Gastrocnemius medialis (tissue), 4 donors: ENCODE results near the gene ABR. TPM values are rescaled to one million over a fixed set of nuclear protein-coding genes. Genes with fewer than 3 reads are reported as not detected.

Source experiments
- ATAC-seq, 2 donors: fragments of 150-250 bp; one replicate each; pipeline ENCODE4 v1.9.1; 2016
- DNase-seq, 2 donors: peaks; one replicate each; pipeline ENCODE4 v3.0.0-alpha.2; 2019
- H3K27ac ChIP-seq, 4 donors: fragments of 200-600 bp; sonication (generic); 1 replicate in 1 of 4; 2 replicates in 3 of 4; pipeline ENCODE4 v1.5.1; 2016 to 2018; ENCODE audit warnings: mild to moderate bottlenecking in 2 of 4, moderate library complexity in 1 of 4
- H3K27me3 ChIP-seq, 3 donors: fragments of 200-600 bp; sonication (generic) in 2 of 3; 1 replicate in 1 of 3; 2 replicates in 2 of 3; pipeline versions ENCODE4 v1.5.1 to v1.6.0; 2016 to 2019; ENCODE audit warnings: mild to moderate bottlenecking in 1 of 3, moderate library complexity in 1 of 3
- H3K36me3 ChIP-seq, 2 donors: fragments of 200-600 bp; sonication (generic) in 1 of 2; one replicate each; pipeline ENCODE4 v1.5.1; 2017 to 2018
- H3K4me1 ChIP-seq, 2 donors: fragments of 200-600 bp; sonication (generic) in 1 of 2; one replicate each; pipeline ENCODE4 v1.5.1; 2016 to 2017; ENCODE audit warnings: mild to moderate bottlenecking in 2 of 2
- H3K4me3 ChIP-seq, 4 donors: fragments of 200-600 bp; sonication (generic) in 3 of 4; 1 replicate in 1 of 4; 2 replicates in 3 of 4; pipeline ENCODE4 v1.5.1; 2016 to 2019; ENCODE audit warnings: mild to moderate bottlenecking in 2 of 4
- H3K9me3 ChIP-seq, 3 donors: fragments of 200-600 bp; sonication (generic) in 2 of 3; 1 replicate in 1 of 3; 2 replicates in 2 of 3; pipeline ENCODE4 v1.5.1; 2016 to 2019
- CTCF ChIP-seq, 5 experiments: fragments of 450-650 bp in 3 of 5; fragments of 200-600 bp in 2 of 5; sonication (generic) in 2 of 5; IDR thresholded peaks in 4 of 5; conservative IDR thresholded peaks in 1 of 5; 1 replicate in 4 of 5; 2 replicates in 1 of 5; pipeline ENCODE4 v1.5.1; 2016 to 2019; ENCODE audit warnings: antibody characterized with exemption in 5 of 5, mild to moderate bottlenecking in 3 of 5, moderate library complexity in 3 of 5
- POLR2A ChIP-seq, 2 donors: fragments of 450-650 bp; IDR thresholded peaks; one replicate each; pipeline ENCODE4 v1.6.1; 2017; ENCODE audit warnings: antibody characterized with exemption in 2 of 2, mild to moderate bottlenecking in 2 of 2, moderate library complexity in 2 of 2
- in situ Hi-C, 4 donors: fragments of 200-750 bp; cut with MboI; loops; one replicate each; pipeline versions ENCODE4 v1.15.0 to v1.8.0; 2017; ENCODE audit warnings: low sequenced_read_pairs in 4 of 4
- intact Hi-C: fragments of 100-400 bp; cut with DNase I; formaldehyde crosslinking; loops from one replicate; pipeline ENCODE4 v1.15.1; 2023; ENCODE audit warnings: low total_unique reads
- total RNA-seq, 4 donors: library from RNA; depleted of rRNA; stranded (reverse); fragments of >200 nt; gene quantifications; one replicate each; pipeline versions ENCODE4 v1.1.0 to v1.2.3, GENCODE V29; 2016

The ABR gene
- total RNA-seq, 4 donors from 2014 or later, result 9.7 to 15.4 (median 12.8) TPM

DNA sequence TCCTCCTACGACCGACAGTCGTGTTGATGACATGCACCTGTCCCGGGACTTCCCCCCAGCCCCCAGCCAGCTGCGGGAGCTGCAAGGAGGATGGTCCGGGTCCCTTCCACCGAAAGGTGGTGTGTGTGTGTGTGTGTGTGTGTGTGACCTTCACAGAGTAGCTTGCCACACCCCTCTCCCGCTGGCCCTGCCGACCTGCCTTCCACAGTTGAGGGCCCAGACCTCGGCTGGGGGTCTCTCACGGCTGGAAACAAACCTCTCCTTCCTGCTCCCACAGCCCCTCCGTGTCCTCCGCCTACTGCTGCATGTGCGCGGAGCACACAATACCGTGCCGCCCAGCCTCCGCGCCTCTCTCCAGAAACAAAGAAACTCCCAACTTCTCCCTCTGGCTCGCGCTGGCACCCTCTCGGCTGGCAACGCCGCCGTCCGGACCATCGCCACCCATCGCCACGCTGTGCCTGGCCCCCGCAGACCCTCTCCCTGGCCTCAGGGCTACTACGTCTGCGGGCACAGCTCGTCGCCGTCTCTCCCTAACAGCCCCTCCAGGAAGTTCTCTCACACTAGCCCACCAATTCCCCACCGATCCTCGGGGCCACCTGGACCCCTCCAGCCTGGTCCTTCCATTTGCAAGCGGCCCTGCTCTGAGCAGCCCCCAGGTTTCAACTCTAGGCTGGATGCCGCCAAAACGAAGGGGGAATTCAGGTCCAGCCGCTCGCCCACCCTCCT lies 101.6 kb downstream of the ABR start:
- Histone ChIP-seq H3K4me1 (peaks cover 0 to 5% of the 10 kb centered on the region in 2 donors), H3K9me3 (no peaks in the 10 kb centered on the region), H3K4me3 (no peak overlapping the region), H3K36me3 (peaks cover 0 to 8% of the 10 kb centered on the region in 2 donors), H3K27me3 (no peaks in the 10 kb centered on the region), H3K27ac (no peak overlapping the region)
- no peak for DNase-seq
- no peak for ATAC-seq
- intact Hi-C loops (no loop called here), in situ Hi-C loops (no loop called here)
- TF ChIP-seq CTCF (IDR thresholded peaks at IDR 0.05 in 4 of 5, conservative IDR thresholded peaks at IDR 0.05 in 1 of 5), result no peak
- no peak for TF ChIP-seq POLR2A (IDR thresholded peaks at IDR 0.05)

DNA sequence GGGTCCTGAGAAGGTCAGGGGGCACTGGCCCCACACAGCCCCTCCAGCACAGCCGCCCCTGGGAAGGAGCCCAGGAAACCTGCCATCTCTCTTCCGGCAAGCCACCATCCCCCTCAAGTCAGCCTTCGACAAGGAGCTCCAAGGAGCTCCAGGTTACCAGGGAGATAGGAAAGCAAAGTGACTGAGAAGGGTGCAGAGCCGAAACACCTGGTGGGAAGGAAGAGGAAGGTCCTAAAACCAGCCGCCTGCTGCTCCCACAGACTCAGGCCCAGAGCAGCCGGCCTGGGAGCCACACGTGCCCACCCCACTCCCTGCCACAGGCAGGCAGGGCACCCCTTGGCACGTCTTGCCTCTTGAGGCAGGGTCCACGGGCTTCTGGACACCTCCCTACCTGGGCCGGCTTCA lies 102.2 kb downstream of the ABR start:
- Histone ChIP-seq H3K9me3 (no peaks in the 10 kb centered on the region), H3K4me3 (no peak overlapping the region), H3K36me3 (peaks cover 0 to 8% of the 10 kb centered on the region in 2 donors), H3K27me3 (no peaks in the 10 kb centered on the region), H3K4me1 (peaks cover 0 to 5% of the 10 kb centered on the region in 2 donors), H3K27ac (no peak overlapping the region)
- in situ Hi-C loops (no loop called here), intact Hi-C loops (no loop called here)
- TF ChIP-seq CTCF (IDR thresholded peaks at IDR 0.05 in 4 of 5, conservative IDR thresholded peaks at IDR 0.05 in 1 of 5), result no peak
- no peak for ATAC-seq
- DNase-seq, result no peak

GRCh38 chr17:1076982-1077302 lies 102.8 kb downstream of the ABR start:
- intact Hi-C loops, result no loop called here
- in situ Hi-C loops, result no loop called here
- no peak for TF ChIP-seq CTCF (IDR thresholded peaks at IDR 0.05 in 4 of 5, conservative IDR thresholded peaks at IDR 0.05 in 1 of 5)
- no peak for TF ChIP-seq POLR2A (IDR thresholded peaks at IDR 0.05)

DNA sequence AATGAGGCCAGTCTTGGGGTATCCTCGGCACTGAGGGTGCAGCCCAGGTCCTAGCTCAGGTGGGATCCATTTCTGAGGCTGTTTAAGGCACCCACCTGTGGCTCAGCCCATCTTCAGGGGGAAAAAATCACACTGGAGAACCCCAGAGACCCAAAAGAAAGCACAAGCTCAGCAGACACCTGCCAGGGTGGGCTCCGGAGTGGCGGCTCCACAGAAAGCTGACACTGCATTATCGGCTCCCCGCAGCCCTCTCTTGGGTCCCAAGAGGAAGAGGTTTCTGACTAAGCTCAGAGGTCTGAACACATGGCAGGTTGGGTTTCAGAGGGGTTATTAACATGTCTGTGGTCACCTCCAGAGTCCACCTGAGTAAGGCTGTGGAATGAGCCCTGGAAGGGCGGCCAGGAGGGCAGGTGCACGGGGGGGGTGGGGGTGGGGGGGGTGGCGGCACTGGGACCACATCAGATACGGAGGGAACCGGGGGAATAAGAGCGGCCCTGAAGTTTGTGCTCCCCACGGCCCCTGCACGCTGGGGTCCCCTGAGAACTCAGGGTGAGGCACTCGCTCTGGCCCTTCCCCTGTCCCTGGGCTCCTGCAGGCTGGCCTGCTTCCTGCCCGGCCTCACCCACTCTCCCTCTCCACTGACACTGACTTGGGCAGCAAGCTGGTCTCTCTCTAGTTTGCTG lies 103.3 kb downstream of the ABR start:
- in situ Hi-C loops (no loop called here), intact Hi-C loops (no loop called here)
- TF ChIP-seq POLR2A (IDR thresholded peaks at IDR 0.05), result no peak
- no peak for TF ChIP-seq CTCF (IDR thresholded peaks at IDR 0.05 in 4 of 5, conservative IDR thresholded peaks at IDR 0.05 in 1 of 5)
- H3K9me3 ChIP-seq, result no peaks in the 10 kb centered on the region
- peaks cover 0 to 5% of the 10 kb centered on the region in 2 donors for H3K4me1 ChIP-seq
- no peak for ATAC-seq
- H3K27me3 ChIP-seq, result no peaks in the 10 kb centered on the region
- no peak overlapping the region for H3K27ac ChIP-seq
- H3K36me3 ChIP-seq, result peaks cover 0 to 8% of the 10 kb centered on the region in 2 donors
- DNase-seq, result no peak
- H3K4me3 ChIP-seq, result no peak overlapping the region

More at GRCh38 chr17:1076982-1077302, 102.8 kb downstream of the ABR start:
- H3K4me3 ChIP-seq, result no peak overlapping the region
- H3K36me3 ChIP-seq, result peaks cover 0 to 8% of the 10 kb centered on the region in 2 donors
- H3K9me3 ChIP-seq, result no peaks in the 10 kb centered on the region
- ATAC-seq, result no peak
- DNase-seq, result no peak
- H3K27ac ChIP-seq, result no peak overlapping the region
- no peaks in the 10 kb centered on the region for H3K27me3 ChIP-seq
- peaks cover 0 to 5% of the 10 kb centered on the region in 2 donors for H3K4me1 ChIP-seq
